Brain microvascular endothelial cell (primary cell): ENCODE measurements around the gene FILIP1.

Experiments
- DNase-seq: peaks from one replicate; pipeline ENCODE4 v3.0.0-alpha.2; 2020
- H3K27ac ChIP-seq: fragments of 250-450 bp; sonication (Bioruptor Pico); 2 replicates; pipeline ENCODE4 v1.5.1; 2020; ENCODE audit warnings: mild to moderate bottlenecking, moderate library complexity
- H3K27me3 ChIP-seq: fragments of 250-450 bp; sonication (Bioruptor Pico); replicated peaks from 2 replicates; pipeline ENCODE4 v1.5.1; 2020; ENCODE audit warnings: mild to moderate bottlenecking
- H3K36me3 ChIP-seq: fragments of 250-450 bp; sonication (Bioruptor Pico); replicated peaks from 2 replicates; pipeline ENCODE4 v1.5.1; 2020; ENCODE audit warnings: mild to moderate bottlenecking
- H3K4me3 ChIP-seq: 2 replicates; pipeline ENCODE4 v1.5.1; 2011; ENCODE audit warnings: low read depth, mild to moderate bottlenecking, control low read depth, low read length, moderate library complexity
- in situ Hi-C: cut with HindIII; loops from 2 replicates; pipeline ENCODE4 v1.10.0; 2017; ENCODE audit warnings: low sequenced_read_pairs, low pct_ligation_motif_present
- TF ChIP-seq, protein P1 (sequence below): IDR thresholded peaks from 2 replicates; pipeline ENCODE4 v1.5.1; 2011; ENCODE audit warnings: low read depth, mild to moderate bottlenecking, moderate library complexity, low read length, control low read depth, inconsistent platforms; ENCODE audit errors: missing control alignments

The FILIP1 gene

DNA sequence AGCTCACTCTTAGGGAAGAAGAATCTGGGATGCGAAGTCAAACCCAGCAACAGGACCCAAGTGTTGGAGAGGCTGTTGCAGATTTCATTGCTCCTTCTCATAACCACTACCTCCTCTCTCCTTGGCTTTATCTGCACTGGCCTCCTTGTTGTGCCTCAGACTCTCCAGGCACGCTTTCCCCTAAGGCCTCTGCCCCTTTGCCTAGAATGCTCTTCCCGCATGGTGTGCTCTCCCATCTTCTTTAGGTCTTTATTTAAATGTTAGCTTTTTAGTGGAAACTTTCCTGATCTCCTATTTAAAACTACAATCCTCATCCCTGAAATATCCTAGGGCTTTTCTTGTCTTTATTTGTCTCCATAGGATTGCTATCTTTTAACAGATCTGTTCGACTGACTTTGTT, 114.1 kb downstream of the FILIP1 start:
- no peak overlapping the region for H3K4me3 ChIP-seq
- in situ Hi-C loops: no loop called here

DNA sequence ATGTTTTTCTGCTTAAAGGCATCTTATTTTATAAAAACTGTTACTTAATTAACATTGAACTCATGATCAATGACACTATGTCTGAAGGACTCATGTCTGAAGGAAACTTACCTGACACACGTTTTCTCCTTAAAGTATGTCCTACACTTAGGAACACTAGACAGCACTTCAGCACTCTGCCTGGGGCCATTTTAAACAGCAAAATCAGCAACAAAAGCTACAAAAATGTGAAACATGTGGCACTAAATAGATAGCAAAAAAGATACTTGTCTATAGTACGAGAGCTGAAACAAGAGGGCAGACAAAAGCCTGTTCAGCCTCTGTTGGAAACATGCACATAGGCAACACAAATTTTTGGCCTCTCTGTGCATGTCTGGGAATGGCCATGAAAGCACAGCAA, 115.5 kb downstream of the FILIP1 start:
- TF ChIP-seq, protein P1, sequence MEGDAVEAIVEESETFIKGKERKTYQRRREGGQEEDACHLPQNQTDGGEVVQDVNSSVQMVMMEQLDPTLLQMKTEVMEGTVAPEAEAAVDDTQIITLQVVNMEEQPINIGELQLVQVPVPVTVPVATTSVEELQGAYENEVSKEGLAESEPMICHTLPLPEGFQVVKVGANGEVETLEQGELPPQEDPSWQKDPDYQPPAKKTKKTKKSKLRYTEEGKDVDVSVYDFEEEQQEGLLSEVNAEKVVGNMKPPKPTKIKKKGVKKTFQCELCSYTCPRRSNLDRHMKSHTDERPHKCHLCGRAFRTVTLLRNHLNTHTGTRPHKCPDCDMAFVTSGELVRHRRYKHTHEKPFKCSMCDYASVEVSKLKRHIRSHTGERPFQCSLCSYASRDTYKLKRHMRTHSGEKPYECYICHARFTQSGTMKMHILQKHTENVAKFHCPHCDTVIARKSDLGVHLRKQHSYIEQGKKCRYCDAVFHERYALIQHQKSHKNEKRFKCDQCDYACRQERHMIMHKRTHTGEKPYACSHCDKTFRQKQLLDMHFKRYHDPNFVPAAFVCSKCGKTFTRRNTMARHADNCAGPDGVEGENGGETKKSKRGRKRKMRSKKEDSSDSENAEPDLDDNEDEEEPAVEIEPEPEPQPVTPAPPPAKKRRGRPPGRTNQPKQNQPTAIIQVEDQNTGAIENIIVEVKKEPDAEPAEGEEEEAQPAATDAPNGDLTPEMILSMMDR: no peak
- Histone ChIP-seq H3K27me3 (no peaks in the 10 kb centered on the region), H3K36me3 (no peaks in the 10 kb centered on the region), H3K4me3 (no peak overlapping the region), H3K27ac (no peak overlapping the region)
- DNase-seq: no peak
- in situ Hi-C loops: no loop called here

More for the DNA sequence above, 114.1 kb downstream of the FILIP1 start:
- TF ChIP-seq, protein P1: no peak
- Histone ChIP-seq H3K36me3 (no peaks in the 10 kb centered on the region), H3K27ac (no peak overlapping the region), H3K27me3 (no peaks in the 10 kb centered on the region)
- DNase-seq: no peak

DNA sequence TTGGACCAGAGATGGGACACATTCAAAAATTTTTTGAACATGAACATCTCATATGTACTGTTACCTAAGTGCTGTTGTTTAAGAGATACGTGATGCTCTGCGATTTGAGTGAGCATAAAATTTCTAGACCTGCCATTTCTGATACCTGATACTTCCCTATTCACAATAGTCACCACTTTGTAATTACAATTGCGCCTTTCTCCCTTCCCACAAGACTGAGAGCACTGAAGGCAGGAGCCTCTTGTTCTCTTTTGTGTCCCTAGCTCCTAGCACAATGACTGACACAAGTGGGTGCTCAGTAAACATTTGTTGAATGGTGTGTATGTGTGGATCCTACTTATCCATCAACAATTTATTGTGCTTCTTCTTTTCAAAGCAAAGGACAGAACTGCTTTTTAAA, 116.2 kb downstream of the FILIP1 start:
- no peak for DNase-seq
- no peaks in the 10 kb centered on the region for H3K36me3 ChIP-seq
- in situ Hi-C loops: no loop called here
- no peak overlapping the region for H3K4me3 ChIP-seq
- TF ChIP-seq, protein P1: no peak
- H3K27ac ChIP-seq: no peak overlapping the region
- no peaks in the 10 kb centered on the region for H3K27me3 ChIP-seq

DNA sequence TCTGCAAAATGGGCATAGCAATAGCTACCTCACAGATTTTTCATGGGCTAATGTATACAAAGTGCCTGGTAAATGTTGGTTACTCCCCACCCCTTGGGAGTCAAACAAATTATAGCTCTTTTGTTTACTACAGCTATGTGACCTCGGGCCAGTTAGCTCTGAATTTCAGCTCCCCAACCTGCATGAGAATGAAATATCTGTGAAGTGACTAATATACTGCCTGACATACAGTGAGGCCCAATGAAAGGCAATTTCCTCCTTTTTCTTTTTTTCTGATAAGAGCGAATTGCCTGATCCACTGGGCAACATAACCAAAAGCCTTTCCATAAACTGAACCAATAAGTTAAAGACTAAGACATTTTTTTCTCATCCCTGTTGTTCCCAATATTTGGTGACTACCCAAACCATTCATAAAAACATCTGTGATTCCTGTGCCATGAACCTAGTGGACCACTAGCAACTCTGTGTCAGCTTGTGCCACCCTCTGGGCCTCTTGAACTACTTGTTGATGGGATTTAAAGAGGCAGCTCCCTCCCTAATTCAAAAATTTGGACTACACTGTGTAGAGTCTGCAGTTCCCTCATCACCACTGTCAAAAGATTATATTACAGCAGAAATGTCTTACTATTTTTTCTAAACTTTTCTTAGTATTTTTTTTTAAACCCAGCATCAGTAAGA, 117.1 kb downstream of the FILIP1 start:
- H3K27ac ChIP-seq: peak overlapping the region; percentile 47
- TF ChIP-seq, protein P1: no peak
- H3K4me3 ChIP-seq: no peak overlapping the region
- DNase-seq: peak; percentile 62
- in situ Hi-C loops: no loop called here
- H3K36me3 ChIP-seq: no peaks in the 10 kb centered on the region
- no peaks in the 10 kb centered on the region for H3K27me3 ChIP-seq

DNA sequence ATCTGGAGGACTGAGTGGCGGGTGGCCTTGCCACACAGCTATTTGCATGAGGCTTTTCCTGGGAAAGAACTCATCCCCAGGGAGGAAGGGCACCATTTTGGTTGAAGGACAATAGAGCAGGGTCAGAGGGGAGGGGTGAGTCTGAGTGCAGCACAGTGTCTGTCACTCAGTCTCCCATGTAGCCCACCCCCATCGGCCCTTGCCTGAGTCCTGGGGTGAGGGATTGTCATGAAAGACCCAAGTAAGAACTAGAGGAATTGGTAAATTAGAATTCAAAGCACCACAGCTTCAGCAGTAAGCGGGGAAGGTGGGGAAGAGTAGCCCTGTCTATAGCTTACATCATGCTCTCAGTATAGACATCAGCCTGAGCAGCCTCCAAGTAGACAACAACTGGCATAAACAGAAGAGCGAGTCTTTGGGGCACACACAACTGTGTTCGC, 118.6 kb downstream of the FILIP1 start:
- Histone ChIP-seq H3K27ac (no peak overlapping the region), H3K27me3 (no peaks in the 10 kb centered on the region), H3K36me3 (no peaks in the 10 kb centered on the region), H3K4me3 (no peak overlapping the region)
- in situ Hi-C loops: no loop called here
- no peak for DNase-seq
- TF ChIP-seq, protein P1: no peak

DNA sequence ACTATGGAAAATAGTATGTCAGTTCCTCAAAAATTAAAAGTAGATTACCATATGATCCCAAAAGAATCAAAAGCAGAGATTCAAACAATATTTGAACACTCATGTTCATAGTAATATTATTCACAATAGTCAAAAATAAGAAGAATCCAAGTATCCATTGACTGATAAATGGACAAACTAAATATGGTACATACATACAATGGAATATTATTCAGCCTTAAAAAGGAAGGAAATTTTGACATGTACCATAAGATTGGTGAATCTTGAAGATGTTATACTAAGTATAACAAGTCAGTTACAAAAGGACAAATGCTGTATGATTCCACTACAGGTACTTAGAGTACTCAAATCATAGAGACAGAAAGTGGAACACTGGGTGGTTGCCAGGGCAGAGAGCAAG, 120.7 kb downstream of the FILIP1 start:
- TF ChIP-seq, protein P1: no peak
- H3K4me3 ChIP-seq: no peak overlapping the region
- in situ Hi-C loops: no loop called here
- no peak for DNase-seq
- no peaks in the 10 kb centered on the region for H3K27me3 ChIP-seq
- H3K36me3 ChIP-seq: no peaks in the 10 kb centered on the region
- H3K27ac ChIP-seq: no peak overlapping the region
